DND-41 (cell line): ENCODE measurements around the gene QSOX2.

Experiments
- CTCF ChIP-seq: IDR thresholded peaks from 2 replicates; pipeline ENCODE4 v1.5.1; 2012; ENCODE audit warnings: borderline replicate concordance, low read length, moderate library complexity, mild to moderate bottlenecking; ENCODE audit not compliant: poor library complexity, severe bottlenecking; ENCODE audit errors: extremely low read depth
- EZH2 ChIP-seq: IDR thresholded peaks from 3 replicates; pipeline ENCODE4 v1.6.1; 2012; ENCODE audit warnings: borderline replicate concordance, low read depth, mild to moderate bottlenecking, moderate library complexity, low read length, inconsistent platforms; ENCODE audit not compliant: severe bottlenecking

- TF ChIP-seq CTCF (no peak), EZH2 (no peak)
Observed at GRCh38 chr9:136198605-136199083, 47.0 kb downstream of the QSOX2 start.
